HG03064 (cell line): ENCODE results near the gene RICTOR.
"Not testable (repeated sequence)": the region's sequence is repeated elsewhere in the genome, so short reads cannot be mapped to it uniquely, and the experiment has no call there.

ENCODE experiments used
- ATAC-seq: cut with Tn5 transposase; IDR thresholded peaks from one replicate; pipeline ENCODE4 v1.9.1; 2021; ENCODE audit warnings: low read depth; ENCODE audit not compliant: unreplicated experiment

RICTOR gene

DNA sequence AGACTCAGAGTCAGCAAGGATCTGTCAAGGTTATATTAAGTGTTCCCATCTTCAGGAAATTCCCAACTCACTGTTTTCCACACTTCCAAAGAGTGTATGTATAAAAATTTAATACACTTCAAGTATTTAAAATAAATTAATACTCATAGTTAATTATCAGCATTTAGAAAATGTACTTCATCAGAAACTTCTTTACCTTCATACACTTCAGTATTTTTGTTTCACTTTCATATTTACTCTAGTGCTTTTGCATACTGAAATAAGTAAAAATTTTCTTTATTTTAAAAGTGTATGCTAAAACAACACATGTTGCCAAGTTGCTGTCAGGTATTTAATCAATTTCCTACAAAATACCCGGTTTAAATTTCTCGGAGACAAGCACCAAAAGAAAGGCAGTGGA, 16.5 kb downstream of the RICTOR start:
- ATAC-seq, result no peak

DNA sequence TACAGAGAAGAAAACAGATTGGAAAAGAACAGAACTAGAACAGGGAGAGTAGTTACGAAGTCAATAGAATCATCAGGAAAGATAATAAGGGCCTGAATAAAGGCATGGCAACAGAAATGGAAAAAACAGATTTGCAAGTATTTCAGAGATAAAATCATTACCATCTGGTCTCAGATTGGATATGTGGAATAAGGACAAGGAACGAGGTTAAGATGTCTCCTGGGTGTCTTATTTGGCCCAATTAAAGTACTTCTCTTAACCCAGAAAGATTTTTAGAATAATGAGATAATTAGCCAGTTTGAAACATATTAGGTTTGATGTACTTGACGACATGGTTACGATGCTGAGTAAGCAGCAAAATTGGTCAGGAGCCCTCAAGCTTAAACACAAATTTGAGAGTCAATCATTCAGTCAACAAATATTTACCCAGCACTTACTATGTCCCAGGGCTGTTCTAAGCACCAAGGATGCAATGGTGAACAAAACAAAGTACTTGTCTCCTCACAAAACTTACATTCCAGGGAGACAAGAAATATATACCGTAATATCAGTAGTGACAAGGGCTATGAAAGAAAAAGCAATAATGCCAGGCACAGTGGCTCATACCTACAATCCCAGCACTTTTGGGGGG, 18.3 kb downstream of the RICTOR start:
- no peak for ATAC-seq

DNA sequence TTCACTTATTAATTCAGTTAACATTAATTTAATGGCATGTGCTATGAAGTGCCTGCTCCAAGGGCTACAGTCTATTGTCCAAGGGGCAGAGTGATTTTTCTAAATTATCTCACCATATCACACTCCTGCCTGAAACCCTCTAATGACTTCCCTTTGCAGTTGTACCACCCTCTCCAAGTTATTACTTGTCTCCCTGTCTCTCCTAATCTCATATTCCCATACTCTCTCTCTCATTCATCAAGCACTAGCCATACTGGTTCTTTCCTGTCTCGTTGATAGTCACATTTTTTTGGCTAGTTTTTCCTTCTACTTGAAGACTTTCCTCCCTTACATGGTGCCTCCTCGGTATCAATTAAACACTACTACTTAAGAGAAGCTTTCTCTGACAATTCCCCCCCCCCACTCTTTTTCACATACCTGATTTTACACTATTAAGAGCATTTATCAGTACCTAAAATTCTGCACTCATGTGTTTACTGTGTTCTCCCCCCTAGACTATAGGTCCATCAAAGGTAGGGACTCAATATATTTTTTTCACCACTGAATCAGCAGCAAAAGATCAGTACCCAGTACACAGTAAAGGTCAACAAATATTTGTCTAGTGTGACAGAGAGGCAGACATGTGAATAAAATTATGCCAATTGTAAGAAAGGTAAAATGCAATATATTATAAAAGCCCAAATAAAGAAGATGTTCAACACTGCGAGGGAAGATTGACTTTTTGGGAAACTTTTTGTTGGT, 19.0 kb downstream of the RICTOR start:
- no peak for ATAC-seq

DNA sequence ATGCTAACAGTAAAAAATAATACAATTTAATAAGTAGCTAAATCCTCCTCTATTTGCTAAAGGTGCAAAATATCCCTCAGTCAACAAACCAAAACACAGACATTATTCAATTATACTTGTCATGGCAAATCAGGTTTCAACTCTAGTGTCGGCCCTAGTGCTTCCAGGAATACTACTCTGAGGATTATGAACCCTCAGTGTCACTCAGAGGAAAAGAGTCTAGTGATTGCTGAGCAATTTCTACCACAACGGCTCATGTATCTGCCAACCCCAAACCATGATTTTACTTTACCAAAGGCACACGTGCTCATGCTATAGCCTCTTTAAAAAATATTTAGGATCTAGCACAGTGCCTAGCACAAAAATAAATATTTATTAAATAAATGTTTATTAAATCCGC, 21.0 kb downstream of the RICTOR start:
- ATAC-seq, result no peak

DNA sequence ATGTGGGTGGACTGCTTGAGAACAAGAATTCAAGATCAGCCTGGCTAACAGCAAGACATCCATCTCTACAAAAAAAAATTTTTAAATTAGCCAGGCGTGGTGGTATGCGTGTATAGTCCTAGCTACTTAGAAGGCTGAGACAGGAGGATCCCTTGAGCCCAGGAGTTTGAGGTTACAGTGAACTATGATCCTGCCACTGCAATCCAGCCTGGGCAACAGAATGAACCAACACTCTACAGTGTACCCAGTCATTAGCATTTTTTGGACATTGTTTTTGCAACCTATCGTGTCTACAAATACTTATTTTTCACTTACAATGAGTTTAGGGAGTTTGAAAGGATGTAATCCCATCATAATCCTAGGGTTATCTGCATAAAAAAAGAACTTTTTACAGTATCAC, 22.1 kb downstream of the RICTOR start:
- ATAC-seq, result no peak

DNA sequence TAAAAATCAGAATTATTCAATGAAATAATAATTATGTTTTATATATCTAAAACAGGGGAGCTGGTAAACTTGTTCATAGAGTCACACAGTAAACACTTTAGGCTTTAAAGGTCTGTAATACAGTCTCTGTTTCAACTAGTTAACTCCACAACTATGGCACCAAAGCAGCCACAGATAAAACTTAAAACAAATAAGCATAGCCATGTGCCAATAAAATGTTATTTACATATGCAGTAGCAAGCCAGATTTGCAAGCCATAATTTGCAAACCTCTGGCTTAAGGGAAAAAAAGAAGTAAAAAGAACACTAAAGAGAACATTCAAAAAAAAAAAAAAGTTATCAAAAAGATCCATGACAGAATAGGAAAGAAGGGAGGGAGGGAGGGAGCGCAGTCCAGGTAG, 24.9 kb downstream of the RICTOR start:
- no peak for ATAC-seq

DNA sequence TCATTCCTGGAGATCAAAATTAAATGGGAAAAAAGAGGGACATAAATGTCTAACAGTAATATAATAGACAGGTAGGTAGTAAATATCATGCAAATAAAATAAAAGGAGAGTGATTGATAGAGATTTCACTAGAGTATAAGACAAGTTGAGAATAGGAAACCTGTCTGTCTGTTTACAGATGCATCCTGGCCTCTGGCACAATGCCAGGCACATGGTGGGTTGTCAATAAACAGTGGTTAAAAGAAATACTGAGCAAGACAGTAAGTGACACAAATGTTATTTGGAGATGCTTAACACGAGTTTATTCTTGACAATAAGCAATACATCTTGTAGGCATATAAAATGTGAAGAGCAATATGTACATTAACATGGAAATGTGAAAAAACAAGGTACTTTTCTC, 33.3 kb downstream of the RICTOR start:
- ATAC-seq, result no peak

DNA sequence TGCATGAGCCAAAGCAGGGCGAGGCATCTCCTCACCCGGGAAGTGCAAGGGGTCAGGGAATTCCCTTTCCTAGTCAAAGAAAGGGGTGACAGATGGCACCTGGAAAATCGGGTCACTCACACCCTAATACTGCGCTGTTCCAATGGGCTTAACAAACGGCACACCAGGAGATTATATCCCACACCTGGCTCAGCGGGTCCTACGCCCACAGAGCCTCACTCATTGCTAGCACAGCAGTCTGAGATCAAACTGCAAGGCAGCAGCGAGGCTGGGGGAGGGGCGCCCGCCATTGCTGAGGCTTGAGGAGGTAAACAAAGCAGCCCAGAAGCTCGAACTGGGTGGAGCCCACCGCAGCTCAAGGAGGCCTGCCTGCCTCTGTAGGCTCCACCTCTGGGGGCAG, 39.7 kb downstream of the RICTOR start:
- not testable (repeated sequence) for ATAC-seq

DNA sequence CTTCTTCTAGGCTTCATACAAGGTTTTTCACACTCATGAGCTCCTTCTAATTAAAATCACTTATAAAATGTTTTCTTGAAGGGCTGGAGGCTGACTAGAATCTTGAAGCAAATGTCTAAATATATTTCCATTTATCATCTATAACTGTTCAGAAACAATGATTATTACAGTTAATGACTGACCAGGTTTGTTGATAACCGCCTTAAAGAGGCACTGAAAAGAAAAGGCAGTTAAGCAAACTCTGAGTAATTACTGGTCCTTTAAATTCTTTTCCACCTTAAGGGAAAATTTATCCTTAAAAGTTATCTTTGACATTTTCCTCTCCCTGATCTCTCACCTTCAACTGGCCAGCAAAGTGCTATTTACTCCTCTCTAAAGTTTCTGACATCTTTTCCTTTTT, 43.2 kb downstream of the RICTOR start:
- no peak for ATAC-seq

DNA sequence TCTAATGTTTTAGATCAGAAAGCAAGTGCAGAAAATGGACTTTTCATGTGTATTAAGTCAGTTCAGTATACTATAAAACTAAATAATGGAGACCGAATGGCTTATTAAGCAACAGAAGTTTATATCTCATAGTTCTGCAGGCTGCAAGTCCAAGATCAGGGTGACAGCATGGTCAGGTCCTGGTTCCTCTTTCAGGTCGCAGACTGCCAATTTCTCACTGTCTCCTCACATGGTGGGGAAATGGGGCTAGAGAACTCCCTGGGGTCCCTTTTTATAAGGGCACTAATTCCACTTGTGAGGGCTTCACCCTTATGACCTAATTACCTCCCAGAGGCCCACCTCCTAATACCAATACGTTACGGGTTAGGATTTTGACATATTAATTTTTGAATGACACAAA, 48.7 kb downstream of the RICTOR start:
- no peak for ATAC-seq

DNA sequence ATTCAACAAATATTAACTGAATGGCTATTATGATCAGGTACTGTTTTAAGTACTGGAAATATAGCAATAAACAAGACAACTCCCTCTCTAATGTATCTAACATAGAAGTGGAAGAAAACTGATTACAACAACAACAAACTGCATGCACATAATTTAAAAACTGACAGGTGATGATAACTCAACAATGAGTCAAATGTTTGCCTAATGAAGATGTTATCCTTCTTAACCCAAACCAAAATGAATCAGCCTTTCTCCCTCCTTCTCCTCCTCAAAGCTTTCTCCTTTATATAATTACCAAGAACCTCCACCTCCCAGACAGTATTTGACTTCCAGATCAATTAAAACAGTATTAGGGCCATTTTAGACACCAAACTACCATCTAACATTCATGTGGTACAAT, 49.3 kb downstream of the RICTOR start:
- no peak for ATAC-seq

DNA sequence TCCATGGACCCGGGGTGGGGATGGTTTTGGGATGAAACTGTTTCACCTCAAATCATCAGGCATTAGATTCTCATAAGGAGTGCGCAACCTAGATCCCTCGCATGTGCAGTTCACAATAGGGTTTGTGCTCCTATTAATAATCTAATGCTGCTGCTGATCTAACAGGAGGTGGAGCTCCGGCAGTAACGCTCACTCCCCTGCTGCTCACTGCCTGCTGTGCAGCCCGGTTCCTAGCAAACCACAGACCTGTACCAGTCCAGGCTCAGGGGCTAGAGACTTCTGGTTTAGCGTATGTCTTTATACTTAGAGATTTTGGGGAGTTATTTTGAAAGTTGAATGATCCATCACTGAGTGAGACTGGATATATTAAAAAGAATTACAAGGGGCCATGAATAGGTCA, 50.2 kb downstream of the RICTOR start:
- ATAC-seq, result no peak

DNA sequence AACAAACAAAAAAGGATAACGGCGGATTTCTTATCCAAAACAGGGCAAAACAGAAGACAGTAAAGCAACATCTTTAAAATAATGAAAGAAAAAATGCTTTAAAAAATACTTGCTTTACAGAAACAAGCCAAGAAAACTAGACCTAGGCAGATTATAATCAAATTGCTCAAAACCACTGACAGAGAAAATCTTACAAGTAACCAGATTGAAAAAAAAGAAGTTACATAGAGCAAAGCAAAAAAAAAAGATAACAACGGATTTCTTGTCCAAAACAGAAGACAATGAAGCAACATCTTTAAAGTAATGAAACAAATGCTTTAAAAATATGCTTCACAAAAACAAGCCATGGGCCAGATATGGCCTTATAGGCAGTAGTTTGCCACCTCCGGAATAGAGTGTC, 51.1 kb downstream of the RICTOR start:
- ATAC-seq, result no peak

DNA sequence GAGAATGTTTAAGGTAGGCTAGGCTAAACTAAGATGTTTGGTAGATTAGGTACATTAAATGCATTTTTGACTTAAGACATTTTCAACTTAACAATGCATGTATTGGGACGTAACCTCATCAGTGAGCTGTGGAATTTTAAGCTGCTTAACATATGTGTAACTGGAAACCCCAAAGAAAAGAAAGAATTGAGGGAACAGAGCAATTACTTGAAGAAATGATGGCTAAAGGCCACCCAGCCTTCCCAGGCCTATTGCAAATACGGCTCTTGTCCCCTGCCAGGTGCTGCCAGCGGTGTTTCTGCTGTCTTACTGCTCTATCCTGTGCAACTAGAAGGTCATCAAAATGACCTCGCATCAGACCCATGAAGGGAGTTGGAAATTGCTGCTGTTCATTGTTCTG, 52.0 kb downstream of the RICTOR start:
- ATAC-seq, result no peak

DNA sequence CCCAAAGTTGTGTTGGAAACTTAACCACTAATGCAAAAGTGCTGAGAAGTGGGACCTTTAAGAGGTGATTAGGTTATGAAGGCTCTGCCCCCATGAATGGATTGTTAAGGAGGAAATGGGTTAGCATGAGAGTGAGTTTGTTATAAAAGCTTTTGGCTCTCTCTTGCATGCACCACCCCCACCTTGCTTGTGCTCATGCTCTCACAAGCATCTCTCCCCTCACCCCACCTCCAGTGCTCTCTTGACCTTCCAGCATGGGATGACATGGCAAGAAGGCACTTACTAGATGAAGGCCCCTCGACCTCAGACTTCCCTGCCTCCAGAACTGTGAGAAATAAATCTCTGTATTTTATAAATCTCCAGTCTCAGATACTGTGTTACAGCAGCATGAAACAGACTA, 52.8 kb downstream of the RICTOR start:
- no peak for ATAC-seq

DNA sequence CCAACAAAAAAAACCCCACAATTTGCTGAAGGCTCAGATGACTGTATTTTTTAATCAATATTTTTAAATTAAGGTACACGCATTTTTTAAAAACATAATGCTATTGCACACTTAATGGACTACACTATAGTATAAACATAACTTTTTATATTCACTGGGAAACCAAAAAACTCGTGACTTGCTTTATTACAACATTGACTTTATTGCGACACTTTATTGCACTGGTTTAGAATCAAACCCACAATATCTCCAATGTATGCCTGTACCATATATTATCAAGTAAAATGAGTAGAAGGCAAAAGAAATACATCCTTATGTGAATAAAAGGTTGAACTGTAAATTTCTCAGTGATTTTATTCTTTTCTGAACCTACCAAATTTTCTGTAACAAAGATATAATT, 53.7 kb downstream of the RICTOR start:
- no peak for ATAC-seq

DNA sequence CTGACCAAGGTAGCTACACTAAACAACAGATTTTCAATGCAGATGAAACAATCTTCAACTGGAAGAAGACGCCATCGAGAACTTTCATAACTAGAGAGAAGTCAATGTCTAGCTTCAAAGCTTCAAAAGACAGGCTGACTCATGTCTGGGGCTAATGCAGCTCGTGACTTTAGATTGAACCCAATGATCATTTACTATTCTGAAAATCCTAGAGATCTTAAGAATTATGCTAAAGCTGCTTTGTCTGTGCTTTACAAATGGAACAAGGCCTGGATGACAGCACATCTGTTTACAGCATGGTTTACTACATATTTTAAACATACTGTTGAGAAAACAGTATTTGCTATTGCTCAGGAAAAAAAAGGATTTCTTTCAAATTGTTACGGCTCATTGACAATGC, 54.9 kb downstream of the RICTOR start:
- no peak for ATAC-seq

DNA sequence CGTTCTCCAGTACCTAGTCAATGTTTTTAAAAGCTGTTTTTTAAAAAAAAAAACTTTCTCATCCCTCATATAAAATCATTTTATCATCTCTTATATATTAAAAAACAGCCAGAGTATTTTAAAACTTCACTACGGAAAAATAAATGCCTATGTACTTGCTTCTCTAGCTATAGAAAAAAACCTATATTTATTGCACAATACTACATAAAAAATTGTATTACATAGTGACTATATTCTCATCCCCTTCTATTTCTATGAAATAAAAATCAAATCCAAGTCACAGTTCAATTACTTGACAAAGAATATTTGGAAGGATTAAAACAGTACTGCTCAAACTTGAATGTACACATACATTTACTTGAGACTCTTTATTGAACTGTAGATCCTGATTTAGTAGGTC, 56.7 kb downstream of the RICTOR start:
- ATAC-seq, result no peak

DNA sequence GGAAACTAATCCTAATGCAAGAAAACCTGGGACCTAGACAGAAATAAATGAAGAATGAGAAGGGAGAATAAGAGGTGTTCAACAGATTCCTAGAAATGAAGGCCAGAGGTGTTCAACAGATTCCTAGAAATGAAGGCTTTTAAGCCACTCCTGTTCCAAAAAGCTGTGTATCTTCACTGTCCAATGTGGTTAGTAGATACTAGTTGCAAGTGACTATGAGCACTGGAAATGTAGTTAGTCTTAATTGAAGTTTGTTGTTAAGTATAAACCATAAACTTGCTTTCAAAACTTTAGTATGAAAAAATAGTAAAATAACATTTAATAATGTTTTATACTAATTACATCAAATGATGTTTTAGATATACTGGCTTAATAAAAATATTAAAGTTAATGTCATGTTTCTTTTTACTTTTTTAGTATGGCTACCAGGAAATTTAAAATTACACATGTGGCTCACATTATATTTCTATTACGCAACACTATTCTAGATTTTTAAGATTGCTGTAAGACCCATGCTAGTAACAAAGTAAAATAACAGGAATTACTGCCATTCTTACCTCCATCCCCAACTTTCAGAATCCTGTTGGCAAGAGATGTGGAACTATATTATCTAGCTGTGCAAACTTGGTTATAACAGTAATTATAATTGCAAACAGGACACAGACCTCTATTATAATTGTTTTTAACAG, 57.5 kb downstream of the RICTOR start:
- no peak for ATAC-seq

DNA sequence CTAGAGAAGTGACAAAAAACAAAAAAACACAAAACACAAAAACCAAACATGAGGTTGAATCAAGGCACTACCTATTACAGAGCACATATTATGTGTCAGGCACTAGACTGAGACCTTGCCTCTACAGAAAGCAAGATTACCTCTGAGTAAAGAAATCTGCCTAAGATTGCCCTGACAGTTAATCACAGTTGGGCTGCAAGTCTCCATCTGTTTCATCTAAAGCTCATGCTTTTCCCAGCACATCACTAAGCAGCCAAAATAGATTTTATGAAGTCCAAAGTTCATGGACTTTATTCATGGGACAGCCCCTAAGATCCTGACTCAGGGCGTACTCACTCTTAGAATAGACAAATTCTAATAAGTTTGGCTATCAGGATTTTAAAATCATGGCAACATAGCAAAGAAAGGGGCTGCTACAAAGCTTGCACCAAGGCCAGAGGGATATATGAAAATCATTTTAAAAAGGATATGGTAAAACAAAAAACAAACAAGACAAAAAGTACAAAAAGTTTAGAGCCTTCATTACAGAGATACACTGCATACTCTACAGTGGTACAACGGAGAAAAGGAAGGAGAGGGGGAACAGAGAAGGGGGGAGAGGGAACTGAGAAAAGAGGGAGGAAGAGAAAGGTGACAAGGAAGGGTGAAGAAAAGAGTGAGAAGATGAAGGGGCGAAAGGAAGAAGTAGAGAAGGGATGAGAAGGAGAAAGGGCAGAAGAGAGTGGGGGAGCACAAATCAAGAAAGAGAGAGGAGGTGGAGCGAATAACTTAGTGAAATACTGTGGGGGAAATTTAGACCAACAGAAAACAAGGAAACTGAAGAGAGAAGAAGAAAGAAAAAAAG, 58.2 kb downstream of the RICTOR start:
- ATAC-seq, result no peak

DNA sequence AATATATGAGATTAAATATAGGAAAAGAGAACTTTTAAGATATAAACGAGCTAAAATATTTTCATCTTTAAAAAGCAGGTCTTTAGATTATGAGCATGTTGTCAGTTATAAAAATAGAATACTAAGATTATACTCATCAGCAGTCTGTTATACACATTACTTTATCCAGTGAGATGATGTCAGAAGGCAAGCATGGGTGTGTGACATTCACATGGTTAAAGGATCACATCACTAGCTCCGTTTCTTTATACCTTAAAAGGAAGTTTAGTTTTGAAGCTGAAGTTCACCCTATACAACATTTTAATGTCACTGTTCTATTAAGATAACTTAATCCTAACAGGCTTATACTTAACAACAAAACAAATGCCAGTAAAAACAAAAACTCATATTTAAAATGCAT, 59.6 kb downstream of the RICTOR start:
- ATAC-seq, result no peak
